Activated CD4-positive, alpha-beta T cell treated with anti-CD3 and anti-CD28 coated beads for 36 hours (primary cell): ENCODE data around the gene TMEM61. TPM values are rescaled to one million over a fixed set of nuclear protein-coding genes. Genes with fewer than 3 reads are reported as not detected.

Experiments
- ATAC-seq: fragments of 200-7000 bp; cut with Tn5 transposase; one replicate; pipeline ENCODE4 v1.10.0; 2021; ENCODE audit warnings: mild to moderate bottlenecking, moderate library complexity
- CTCF ChIA-PET: fragments of 350-600 bp; sonication (Branson Sonifier 250); formaldehyde crosslinking; loops from one replicate; lab custom pipeline; 2021; ENCODE audit warnings: antibody characterized with exemption; lab: Charles Lee
- POLR2A ChIA-PET: fragments of 350-600 bp; sonication (Branson Sonifier 250); formaldehyde crosslinking; loops from one replicate; lab custom pipeline; 2021; ENCODE audit warnings: antibody characterized with exemption, inconsistent platforms; lab: Charles Lee
- DNase-seq: peaks from one replicate; pipeline ENCODE4 v3.0.0-alpha.2; 2020
- H3K27ac Mint-ChIP-seq: one replicate; pipeline ENCODE4 v1.8.0; 2021; ENCODE audit warnings: mixed read lengths
- H3K27me3 Mint-ChIP-seq: one replicate; pipeline ENCODE4 v1.8.0; 2021; ENCODE audit warnings: mixed read lengths
- H3K36me3 Mint-ChIP-seq: one replicate; pipeline ENCODE4 v1.8.0; 2021; ENCODE audit warnings: low read depth, mixed read lengths
- H3K4me1 Mint-ChIP-seq: one replicate; pipeline ENCODE4 v1.8.0; 2021; ENCODE audit warnings: mixed read lengths
- H3K4me3 Mint-ChIP-seq: one replicate; pipeline ENCODE4 v1.8.0; 2021; ENCODE audit warnings: mild to moderate bottlenecking, moderate library complexity, mixed read lengths
- H3K9me3 Mint-ChIP-seq: one replicate; pipeline ENCODE4 v1.8.0; 2021; ENCODE audit warnings: low read depth, mixed read lengths
- intact Hi-C, 2 experiments: fragments of 100-400 bp; cut with DNase I in 1 of 2; cut with micrococcal nuclease in 1 of 2; formaldehyde crosslinking; loops; one replicate each; pipeline versions ENCODE4 v1.14.2 to v1.15.1; 2022 to 2024; cut with DNase I, micrococcal nuclease
- total RNA-seq, 2 experiments: library from RNA; stranded (reverse); gene quantifications; one replicate each; pipeline ENCODE4 v1.2.3, GENCODE V29; 2021

Gene TMEM61
- total RNA-seq, 2 experiments from 2014 or later = not detected

DNA sequence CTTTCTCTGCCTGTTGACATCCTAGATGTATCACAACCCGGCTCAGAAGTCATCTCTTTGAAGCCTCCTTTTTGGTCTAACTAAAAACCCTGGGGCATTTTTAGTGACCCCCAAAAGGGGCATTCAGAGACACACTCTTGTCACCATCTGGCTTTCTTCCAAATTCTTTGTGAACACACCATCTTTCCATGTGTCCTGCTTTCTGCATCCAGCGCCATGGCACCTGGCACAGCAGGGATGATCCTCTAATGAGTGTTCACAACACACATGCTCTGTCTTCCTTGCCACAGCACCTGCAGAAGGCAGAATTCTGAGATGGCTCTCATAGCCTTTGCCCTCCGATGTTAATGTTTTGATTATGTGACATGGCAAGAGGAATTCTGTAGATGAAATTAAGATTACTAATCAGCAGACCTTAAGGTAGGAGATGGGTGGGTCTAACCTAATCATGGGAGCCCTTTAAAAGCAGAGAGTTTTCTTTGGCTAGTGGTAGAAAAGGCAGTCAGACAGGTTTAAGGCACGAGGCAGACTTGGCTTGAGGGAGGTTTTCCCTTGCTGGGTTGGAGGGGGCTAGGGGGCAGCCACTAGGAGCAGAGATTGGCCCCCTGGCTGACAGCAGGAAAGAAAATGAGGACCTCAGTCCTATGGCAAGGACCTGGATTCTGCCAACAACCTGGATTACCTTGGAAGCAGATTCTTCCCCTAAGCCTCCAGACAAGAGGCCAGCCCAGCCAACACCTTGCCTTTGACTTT is 4.9 kb upstream of the TMEM61 start:
- no peaks in the 10 kb centered on the region for H3K36me3 Mint-ChIP-seq
- intact Hi-C loops = no loop called here
- no peak overlapping the region for H3K4me3 Mint-ChIP-seq
- peaks cover 7% of the 10 kb centered on the region for H3K4me1 Mint-ChIP-seq
- ChIA-PET CTCF (no interaction called here), POLR2A (no interaction called here)
- DNase-seq (no peak), ATAC-seq (no peak)
- H3K27me3 Mint-ChIP-seq = peaks cover 36% of the 10 kb centered on the region
- no peaks in the 10 kb centered on the region for H3K9me3 Mint-ChIP-seq
- no peak overlapping the region for H3K27ac Mint-ChIP-seq

DNA sequence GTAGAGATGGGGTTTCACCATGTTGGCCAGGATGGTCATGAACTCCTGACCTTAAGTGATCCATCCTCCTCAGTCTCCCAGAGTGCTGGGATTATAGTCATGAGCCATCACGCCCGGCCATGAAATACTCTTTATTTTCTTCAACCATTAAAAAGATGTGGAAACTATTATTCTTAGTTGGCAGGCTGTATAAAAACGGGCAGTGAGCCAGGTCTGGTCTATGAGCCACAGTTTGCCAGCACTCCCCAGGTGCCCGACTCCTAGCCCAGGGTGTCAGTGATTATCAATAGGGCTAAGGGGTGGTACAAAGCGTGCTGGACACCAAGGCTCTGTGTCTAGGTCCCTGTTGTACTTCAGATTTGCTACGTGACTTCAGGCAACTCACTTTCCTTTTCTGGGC is 3.7 kb upstream of the TMEM61 start:
- CTCF ChIA-PET = interaction anchor here (0.6 to 1.0 kb wide), 2 partner anchors 45 to 315 kb away, joined by 3 read pairs; no protein-coding TSS in a partner anchor

DNA sequence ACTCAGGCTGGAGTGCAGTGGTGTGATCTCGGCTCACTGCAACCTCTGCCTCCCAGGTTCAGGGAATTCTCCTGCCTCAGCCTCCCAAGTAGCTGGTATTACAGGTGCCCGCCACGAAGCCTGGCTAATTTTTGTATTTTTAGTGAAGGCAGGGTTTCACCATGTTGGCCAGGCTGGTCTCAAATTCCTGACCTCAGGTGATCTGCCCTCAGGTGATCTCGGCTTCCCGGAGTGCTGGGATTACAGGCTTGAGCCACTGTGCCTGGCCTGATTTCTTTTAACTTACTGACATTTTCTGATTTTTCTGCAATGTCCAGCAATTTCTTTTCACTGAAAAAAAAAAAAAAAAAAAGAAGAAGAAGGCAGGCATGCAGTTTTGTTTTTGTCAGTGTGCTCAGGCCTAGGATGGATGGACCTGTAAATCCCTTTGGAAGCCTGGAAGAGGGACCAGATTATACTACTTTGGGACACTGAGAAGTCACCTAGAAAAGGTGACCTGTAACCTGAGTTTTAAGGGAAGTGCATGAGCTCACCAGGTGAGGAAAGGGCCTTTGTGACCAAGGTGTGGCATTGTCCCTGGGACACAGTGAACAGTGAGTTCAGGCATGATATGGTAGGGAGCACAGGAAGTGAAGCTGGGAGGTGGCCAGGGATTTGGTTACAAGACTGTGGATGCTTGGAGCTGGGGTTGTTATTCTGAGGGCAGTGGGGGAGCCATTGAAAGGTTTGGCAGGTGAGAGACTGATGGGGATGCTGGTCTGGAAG is 2.7 kb upstream of the TMEM61 start:
- POLR2A ChIA-PET = interaction anchor here (0.6 kb wide), 1 partner anchor 20 kb away, joined by 3 read pairs; no protein-coding TSS in a partner anchor
- DNase-seq (no peak), ATAC-seq (no peak)
- Mint-ChIP-seq H3K27me3 (peaks cover 36% of the 10 kb centered on the region), H3K4me3 (no peak overlapping the region), H3K9me3 (no peaks in the 10 kb centered on the region), H3K4me1 (no peaks in the 10 kb centered on the region), H3K27ac (no peak overlapping the region), H3K36me3 (no peaks in the 10 kb centered on the region)
- CTCF ChIA-PET = interaction anchor here (0.7 to 1.5 kb wide), 3 partner anchors 31 to 44 kb away, joined by 3 to 5 read pairs (median 4); no protein-coding TSS in a partner anchor
- intact Hi-C loops = no loop called here

More for the DNA sequence above, 3.7 kb upstream of the TMEM61 start:
- DNase-seq = no peak
- POLR2A ChIA-PET = interaction anchor here (0.5 kb wide), 1 partner anchor 55 kb away, joined by 4 read pairs; no protein-coding TSS in a partner anchor
- no peaks in the 10 kb centered on the region for H3K36me3 Mint-ChIP-seq
- no peak overlapping the region for H3K4me3 Mint-ChIP-seq
- intact Hi-C loops = no loop called here
- peaks cover 34% of the 10 kb centered on the region for H3K27me3 Mint-ChIP-seq
- no peaks in the 10 kb centered on the region for H3K9me3 Mint-ChIP-seq
- H3K27ac Mint-ChIP-seq = no peak overlapping the region
- no peaks in the 10 kb centered on the region for H3K4me1 Mint-ChIP-seq
- ATAC-seq = no peak

DNA sequence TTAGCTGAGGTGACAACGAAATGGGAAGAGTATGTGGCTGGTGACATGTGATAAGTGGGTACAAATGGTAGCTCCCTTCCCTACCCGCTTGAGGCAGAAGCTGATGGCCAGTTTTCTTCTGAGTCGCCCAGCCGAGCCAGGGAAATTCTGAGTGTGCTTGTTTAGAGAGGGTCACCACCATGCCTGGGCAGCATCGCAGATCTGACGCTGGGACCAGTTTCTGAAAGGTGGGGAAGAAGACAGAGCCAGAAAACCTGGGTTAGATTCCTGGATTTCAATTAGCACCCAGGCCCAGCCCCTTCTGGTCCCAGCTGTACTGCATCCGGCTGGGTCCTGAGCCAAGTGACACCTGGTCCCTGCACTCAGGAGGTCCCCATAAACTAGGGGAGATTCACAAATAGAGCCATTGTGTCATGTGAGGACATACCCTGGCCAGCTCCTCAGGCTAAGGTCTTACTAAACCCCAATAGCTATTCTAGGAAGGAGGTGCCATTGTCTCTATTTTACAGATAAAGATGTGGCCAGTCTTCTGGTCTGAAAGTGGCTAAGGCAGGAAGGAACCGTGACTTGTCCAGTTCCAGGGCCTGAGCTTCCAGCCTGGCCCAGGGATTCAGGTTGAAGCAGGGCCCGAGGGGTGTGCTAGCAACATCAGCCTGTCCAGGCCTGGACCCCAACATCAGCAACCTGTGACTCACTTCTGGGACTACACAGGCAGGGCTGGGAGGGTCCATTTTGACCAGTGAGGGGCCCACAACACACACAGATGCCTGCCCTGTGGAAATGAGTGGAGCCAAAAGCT is 1.7 kb upstream of the TMEM61 start:
- intact Hi-C loops = no loop called here
- H3K9me3 Mint-ChIP-seq = no peaks in the 10 kb centered on the region
- DNase-seq (no peak), ATAC-seq (no peak)
- peaks cover 31% of the 10 kb centered on the region for H3K27me3 Mint-ChIP-seq
- H3K4me1 Mint-ChIP-seq = no peaks in the 10 kb centered on the region
- POLR2A ChIA-PET = interaction anchor here (0.7 kb wide), 1 partner anchor 1555 kb away, joined by 3 read pairs; no protein-coding TSS in a partner anchor
- CTCF ChIA-PET = interaction anchor here (0.7 to 1.5 kb wide), 4 partner anchors 18 to 34 kb away, joined by 3 to 5 read pairs (median 4); no protein-coding TSS in a partner anchor
- no peaks in the 10 kb centered on the region for H3K36me3 Mint-ChIP-seq
- H3K4me3 Mint-ChIP-seq = no peak overlapping the region
- H3K27ac Mint-ChIP-seq = no peak overlapping the region

DNA sequence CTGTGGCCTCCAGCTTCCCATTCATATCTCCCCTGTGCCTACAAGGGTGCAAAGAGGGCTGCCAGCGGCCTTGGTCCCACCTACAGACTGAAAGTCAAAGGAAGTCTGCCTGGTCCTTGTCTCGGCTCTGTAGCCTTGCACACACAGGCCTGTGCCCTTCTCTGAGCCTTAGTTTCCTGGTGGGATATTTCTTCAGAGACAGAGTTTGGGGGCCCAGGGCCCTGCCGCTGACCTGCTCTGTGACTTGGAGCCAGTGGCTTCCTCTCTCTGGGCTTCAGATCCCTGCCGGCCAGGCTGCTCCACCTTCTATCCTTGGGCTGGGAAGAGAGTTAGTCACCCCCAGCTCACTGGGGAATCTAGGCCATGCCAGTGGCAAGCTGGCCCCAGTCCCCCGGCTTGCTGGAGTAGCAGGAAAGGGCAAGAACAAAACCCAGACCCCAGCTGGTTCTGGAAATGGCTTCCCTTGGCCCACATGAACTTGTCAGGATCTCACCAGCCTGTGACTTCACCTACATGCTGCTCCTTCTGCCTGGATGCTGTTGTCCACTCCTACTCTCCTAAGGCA is 1.0 kb upstream of the TMEM61 start:
- H3K27ac Mint-ChIP-seq = no peak overlapping the region
- peaks cover 30% of the 10 kb centered on the region for H3K27me3 Mint-ChIP-seq
- DNase-seq (no peak), ATAC-seq (no peak)
- no peak overlapping the region for H3K4me3 Mint-ChIP-seq
- H3K4me1 Mint-ChIP-seq = no peaks in the 10 kb centered on the region
- H3K36me3 Mint-ChIP-seq = no peaks in the 10 kb centered on the region
- H3K9me3 Mint-ChIP-seq = no peaks in the 10 kb centered on the region
- CTCF ChIA-PET = interaction anchor here (0.9 to 1.0 kb wide), 2 partner anchors 17 to 34 kb away, joined by 3 read pairs; no protein-coding TSS in a partner anchor
- intact Hi-C loops = no loop called here
- POLR2A ChIA-PET = interaction anchor here (0.7 kb wide), 1 partner anchor 1556 kb away, joined by 3 read pairs; no protein-coding TSS in a partner anchor

DNA sequence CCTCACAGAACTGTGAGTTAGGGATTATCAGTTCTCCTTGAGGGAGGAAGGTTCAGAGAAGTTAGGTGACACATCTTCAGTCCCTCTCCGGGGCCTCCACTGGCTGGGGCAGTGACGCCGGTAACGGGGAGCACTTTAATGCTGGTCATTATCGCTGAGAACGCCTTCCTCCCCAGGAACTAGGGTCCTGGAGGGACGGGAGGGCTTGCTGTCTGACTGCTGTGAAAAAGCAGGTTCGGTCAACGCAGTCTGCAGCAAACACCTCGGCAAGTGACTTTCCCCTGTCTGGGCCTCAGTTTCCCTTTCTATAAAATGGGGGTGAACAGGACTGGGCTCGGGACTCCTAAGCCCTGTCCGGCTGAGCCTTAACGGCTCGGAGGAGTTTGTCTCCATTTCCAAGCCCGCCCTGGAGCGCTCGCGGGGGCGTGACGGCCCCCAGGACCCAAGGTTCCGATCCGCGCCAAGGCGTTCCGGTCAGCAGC is 341 bp upstream of the TMEM61 start:
- DNase-seq = no peak
- ChIA-PET CTCF (interaction anchor here (0.9 kb wide), 1 partner anchor 35 kb away, joined by 3 read pairs; no protein-coding TSS in a partner anchor), POLR2A (no interaction called here)
- H3K4me1 Mint-ChIP-seq = no peaks in the 10 kb centered on the region
- no peak overlapping the region for H3K4me3 Mint-ChIP-seq
- ATAC-seq = no peak
- no peak overlapping the region for H3K27ac Mint-ChIP-seq
- peaks cover 29% of the 10 kb centered on the region for H3K27me3 Mint-ChIP-seq
- no peaks in the 10 kb centered on the region for H3K9me3 Mint-ChIP-seq
- intact Hi-C loops = no loop called here
- H3K36me3 Mint-ChIP-seq = no peaks in the 10 kb centered on the region

DNA sequence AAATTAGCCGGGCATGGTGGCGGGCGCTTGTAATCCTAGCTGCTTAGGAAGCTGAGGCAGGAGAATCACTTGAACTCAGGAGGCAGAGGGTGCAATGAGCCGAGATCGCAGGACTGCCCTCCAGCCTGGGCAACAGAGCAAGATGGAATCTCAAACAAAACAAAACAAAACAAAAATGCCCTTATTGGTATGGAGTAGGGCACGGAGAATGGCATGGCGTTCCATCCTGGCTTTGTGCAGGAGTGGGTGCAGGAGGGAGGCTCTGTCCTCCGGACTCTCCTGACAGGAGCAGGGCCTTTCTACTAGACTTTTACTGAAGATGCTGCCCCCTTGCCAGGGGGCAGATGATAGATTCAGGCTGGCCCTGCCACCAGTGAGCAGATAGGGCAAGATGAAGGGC is 1.0 kb downstream of the TMEM61 start:
- Mint-ChIP-seq H3K27me3 (peaks cover 25% of the 10 kb centered on the region), H3K9me3 (no peaks in the 10 kb centered on the region), H3K4me3 (no peak overlapping the region), H3K36me3 (no peaks in the 10 kb centered on the region), H3K4me1 (no peaks in the 10 kb centered on the region), H3K27ac (no peak overlapping the region)
- CTCF ChIA-PET = no interaction called here
- intact Hi-C loops = no loop called here
- POLR2A ChIA-PET = no interaction called here
- no peak for ATAC-seq
- DNase-seq = no peak

DNA sequence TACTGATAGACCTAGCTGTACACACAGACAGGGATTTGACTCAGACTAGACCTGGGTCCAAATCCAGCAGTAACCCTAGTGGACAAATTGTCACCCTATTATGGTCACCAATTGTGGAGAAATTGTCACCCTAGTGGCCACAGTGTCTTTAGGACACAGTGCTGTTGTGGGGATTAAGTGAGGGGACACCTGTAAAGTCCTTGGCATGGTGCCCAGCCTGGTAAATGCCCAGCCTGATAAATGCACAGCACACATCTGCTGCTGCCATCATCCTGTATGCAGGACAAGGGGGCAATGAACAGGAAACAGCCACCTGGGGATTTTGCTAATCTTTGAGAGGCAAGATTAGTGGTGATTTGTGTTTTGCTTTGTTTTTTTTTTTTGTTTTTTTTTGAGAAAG is 2.3 kb downstream of the TMEM61 start:
- Mint-ChIP-seq H3K36me3 (no peaks in the 10 kb centered on the region), H3K4me3 (no peak overlapping the region), H3K27ac (no peak overlapping the region), H3K9me3 (no peaks in the 10 kb centered on the region), H3K4me1 (no peaks in the 10 kb centered on the region), H3K27me3 (peaks cover 25% of the 10 kb centered on the region)
- no peak for ATAC-seq
- intact Hi-C loops = no loop called here
- POLR2A ChIA-PET = no interaction called here
- no peak for DNase-seq
- CTCF ChIA-PET = no interaction called here

DNA sequence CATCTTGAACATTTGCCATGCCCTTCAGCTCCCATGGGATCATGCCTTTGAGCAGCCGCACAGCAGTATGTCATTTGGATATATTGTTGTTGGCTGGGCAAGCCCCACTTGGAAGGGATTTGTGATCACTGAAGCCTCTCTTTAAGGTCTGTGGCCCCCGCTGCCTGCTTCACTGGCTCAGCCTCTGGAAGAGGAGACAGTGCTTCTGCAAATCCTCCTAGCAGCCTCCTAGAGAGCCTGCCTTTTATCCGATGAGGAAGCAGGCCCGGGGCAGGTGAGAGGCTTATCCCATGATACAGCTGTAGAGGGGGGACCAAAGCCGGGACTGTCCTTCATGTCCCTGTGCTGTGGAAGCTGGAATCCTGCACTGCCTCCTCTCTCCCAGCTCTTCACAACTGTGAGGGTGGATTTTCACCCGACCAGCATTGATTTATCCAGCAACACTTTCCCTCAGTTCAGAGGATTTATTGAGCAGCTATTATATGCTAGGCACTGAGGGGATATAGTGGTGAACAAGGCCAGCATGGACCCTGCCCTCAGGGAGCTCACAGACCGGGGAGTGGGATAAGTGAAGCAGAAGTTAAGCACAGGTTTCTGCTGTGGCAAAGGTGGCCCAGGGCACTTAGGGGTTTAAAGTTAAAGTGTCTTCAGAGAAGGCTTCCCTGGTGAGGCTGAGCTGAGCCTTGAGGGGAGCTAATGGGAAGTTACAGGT is 3.9 kb downstream of the TMEM61 start:
- H3K4me1 Mint-ChIP-seq = no peaks in the 10 kb centered on the region
- POLR2A ChIA-PET = no interaction called here
- ATAC-seq (no peak), DNase-seq (no peak)
- intact Hi-C loops = no loop called here
- no peak overlapping the region for H3K27ac Mint-ChIP-seq
- H3K9me3 Mint-ChIP-seq = no peaks in the 10 kb centered on the region
- H3K36me3 Mint-ChIP-seq = no peaks in the 10 kb centered on the region
- peaks cover 21% of the 10 kb centered on the region for H3K27me3 Mint-ChIP-seq
- no peak overlapping the region for H3K4me3 Mint-ChIP-seq
- CTCF ChIA-PET = interaction anchor here (1.0 kb wide), 1 partner anchor 39 kb away, joined by 3 read pairs; no protein-coding TSS in a partner anchor

DNA sequence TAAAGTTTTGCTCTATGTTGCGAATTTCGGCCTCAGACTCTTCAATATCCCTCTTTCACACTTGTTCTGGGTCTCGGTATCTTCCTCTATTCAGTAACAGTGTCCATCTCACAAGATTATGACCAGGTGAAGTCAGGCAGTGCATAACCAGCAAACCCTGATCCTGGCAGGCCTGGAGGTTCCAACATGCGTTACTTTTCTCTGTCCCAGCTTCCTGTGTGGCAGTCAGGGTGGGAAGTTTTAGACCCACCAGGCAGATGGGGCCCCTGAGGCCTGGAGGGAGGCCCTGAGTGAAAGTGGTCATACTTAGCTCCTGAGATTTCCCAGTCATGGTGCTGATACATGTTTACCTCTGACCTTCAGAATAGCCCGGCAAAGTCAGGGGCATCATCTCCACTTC is 5.1 kb downstream of the TMEM61 start:
- POLR2A ChIA-PET = no interaction called here
- no peak overlapping the region for H3K27ac Mint-ChIP-seq
- CTCF ChIA-PET = interaction anchor here (0.7 kb wide), 1 partner anchor 10 kb away, joined by 3 read pairs; no protein-coding TSS in a partner anchor
- peaks cover 16% of the 10 kb centered on the region for H3K27me3 Mint-ChIP-seq
- no peak overlapping the region for H3K4me3 Mint-ChIP-seq
- DNase-seq = no peak
- no peaks in the 10 kb centered on the region for H3K4me1 Mint-ChIP-seq
- no peaks in the 10 kb centered on the region for H3K9me3 Mint-ChIP-seq
- no peaks in the 10 kb centered on the region for H3K36me3 Mint-ChIP-seq
- intact Hi-C loops = no loop called here
- no peak for ATAC-seq
